ENCODE results near the gene C6orf163. TPM values are rescaled to one million over a fixed set of nuclear protein-coding genes. Genes with fewer than 3 reads are reported as not detected.
A peak's percentile ranks its signal among the peaks of the same experiment; 100 is the strongest.

The C6orf163 gene
- total and polyA plus RNA-seq, 10 of the 15 experiments (the other 5 are each of a cell fraction or from before 2014, with no cell fraction given) = 0.56 to 3.7 (median 1.2) TPM

DNA sequence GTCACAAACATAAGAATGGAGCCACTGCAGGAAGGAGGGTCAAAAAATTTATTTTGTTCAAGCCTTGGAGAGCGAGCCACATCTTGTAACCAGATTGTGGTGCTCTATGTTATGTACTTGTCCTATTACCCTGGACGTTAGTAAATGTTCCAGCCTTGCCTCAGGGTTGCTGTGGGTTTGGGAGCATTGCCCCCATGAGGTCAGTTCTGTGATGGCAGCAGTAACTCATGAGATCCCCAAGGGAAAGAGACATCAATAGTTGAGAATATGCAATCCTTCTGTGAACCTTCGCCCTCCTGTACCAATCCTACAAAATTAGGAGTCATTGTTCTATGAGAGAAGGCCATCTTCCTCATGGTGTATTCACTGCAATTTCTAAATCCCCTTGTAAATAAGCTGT is 46.7 kb downstream of the C6orf163 start:
- Histone ChIP-seq H3K79me2 (ENCODE audit: control insufficient read depth, insufficient read depth, low read length) (no peaks in the 10 kb centered on the region), H3K4me3 (no peak overlapping the region), H3K27ac (ENCODE audit: control insufficient read depth, insufficient read depth) (no peak overlapping the region), H4K20me1 (ENCODE audit: control insufficient read depth, insufficient read depth) (no peaks in the 10 kb centered on the region), H3K9me3 (replicated peaks; ENCODE audit: control insufficient read depth, insufficient read depth, low read length) (no peaks in the 10 kb centered on the region), H3K36me3 (ENCODE audit: control insufficient read depth in 2 of 2, insufficient read depth in 2 of 2, low read length in 1 of 2) (no peaks in the 10 kb centered on the region), H3K9ac (ENCODE audit: control insufficient read depth, insufficient read depth, low read length) (no peak overlapping the region), H2AFZ (ENCODE audit: control insufficient read depth, low read depth, low read length) (no peak overlapping the region), H3K4me2 (ENCODE audit: control insufficient read depth, insufficient read depth) (no peak overlapping the region), H3K27me3 (replicated peaks in 1 of 2; ENCODE audit: control insufficient read depth in 2 of 2, insufficient read depth in 2 of 2, low read length in 1 of 2) (no peaks in the 10 kb centered on the region), H3K4me1 (ENCODE audit: control insufficient read depth, insufficient read depth, low read length) (no peaks in the 10 kb centered on the region)
- no peak for DNase-seq (ENCODE audit: low read depth, low spot score)
- BruUV-seq (replicated peaks) = no TSS peak
- in situ Hi-C loops (cut with MboI) (loop anchor here (5.0 kb wide), 2 partner anchors 254 to 1481 kb away; no protein-coding TSS in a partner anchor), intact Hi-C loops (cut with micrococcal nuclease; ENCODE audit: unreplicated experiment) (loop anchor here (1.0 to 5.0 kb wide), 5 partner anchors 252 to 1481 kb away; no protein-coding TSS in a partner anchor)
- SMC1A ChIA-PET (ENCODE audit: uncharacterized antibody, unreplicated experiment) = interaction anchor here (5.0 kb wide), 1 partner anchor 252 kb away, joined by 27 read pairs; no protein-coding TSS in a partner anchor
- 33% methylated on average over 3 of the region's 3 CpGs for WGBS (ENCODE audit: insufficient coverage, insufficient replicate concordance, low lambda C conversion rate, missing lambda C conversion rate)
- peak; percentile 57 for FAIRE-seq
- CTCF ChIA-PET = interaction anchor here (0.7 to 4.5 kb wide), 6 partner anchors 233 to 325 kb away, joined by 3 to 39 read pairs (median 4); no protein-coding TSS in a partner anchor
- TF ChIP-seq SMC3 (IDR thresholded peaks at IDR 0.05; ENCODE audit: borderline replicate concordance, low read length) = peak; percentile 68
- TF ChIP-seq CREM (IDR thresholded peaks at IDR 0.05; ENCODE audit: low read depth) = no peak
- TF ChIP-seq, protein P1, sequence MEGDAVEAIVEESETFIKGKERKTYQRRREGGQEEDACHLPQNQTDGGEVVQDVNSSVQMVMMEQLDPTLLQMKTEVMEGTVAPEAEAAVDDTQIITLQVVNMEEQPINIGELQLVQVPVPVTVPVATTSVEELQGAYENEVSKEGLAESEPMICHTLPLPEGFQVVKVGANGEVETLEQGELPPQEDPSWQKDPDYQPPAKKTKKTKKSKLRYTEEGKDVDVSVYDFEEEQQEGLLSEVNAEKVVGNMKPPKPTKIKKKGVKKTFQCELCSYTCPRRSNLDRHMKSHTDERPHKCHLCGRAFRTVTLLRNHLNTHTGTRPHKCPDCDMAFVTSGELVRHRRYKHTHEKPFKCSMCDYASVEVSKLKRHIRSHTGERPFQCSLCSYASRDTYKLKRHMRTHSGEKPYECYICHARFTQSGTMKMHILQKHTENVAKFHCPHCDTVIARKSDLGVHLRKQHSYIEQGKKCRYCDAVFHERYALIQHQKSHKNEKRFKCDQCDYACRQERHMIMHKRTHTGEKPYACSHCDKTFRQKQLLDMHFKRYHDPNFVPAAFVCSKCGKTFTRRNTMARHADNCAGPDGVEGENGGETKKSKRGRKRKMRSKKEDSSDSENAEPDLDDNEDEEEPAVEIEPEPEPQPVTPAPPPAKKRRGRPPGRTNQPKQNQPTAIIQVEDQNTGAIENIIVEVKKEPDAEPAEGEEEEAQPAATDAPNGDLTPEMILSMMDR (IDR thresholded peaks at IDR 0.05 in 2 of 3, conservative IDR thresholded peaks at IDR 0.05 in 1 of 3; ENCODE audit: control insufficient read depth in 2 of 3, extremely low read depth in 1 of 3, insufficient read depth in 1 of 3, low read depth in 3 of 3, low read length in 3 of 3) = peak; percentile 58 to 69 (median 63); a peak in 5 of 6 replicates
- TF ChIP-seq RAD21 (IDR thresholded peaks at IDR 0.05; ENCODE audit: insufficient read depth, low read depth, low read length) = peak; percentile 88
- TF ChIP-seq SMARCA5 (IDR thresholded peaks at IDR 0.05) = no peak
- RAD21 ChIA-PET (ENCODE audit: unreplicated experiment) = interaction anchor here (1.0 to 2.2 kb wide), 2 partner anchors 252 to 847 kb away, joined by 3 to 9 read pairs; no protein-coding TSS in a partner anchor
- POLR2A ChIA-PET = no interaction called here
- ATAC-seq = peak; percentile 81
